Hepatocyte (in vitro differentiated cells): ENCODE results near the gene ABCD4.

Experiments
- EZH2 ChIP-seq: fragments of 200-600 bp; sonication (generic); IDR thresholded peaks from 2 replicates; pipeline ENCODE4 v1.6.1; 2016; ENCODE audit warnings: antibody characterized with exemption, mild to moderate bottlenecking, borderline replicate concordance
- EZH2phosphoT487 ChIP-seq: fragments of 200-600 bp; sonication (generic); IDR thresholded peaks from one replicate; pipeline ENCODE4 v1.6.1; 2018; ENCODE audit warnings: antibody characterized with exemption, mild to moderate bottlenecking, low read depth, moderate library complexity; ENCODE audit not compliant: unreplicated experiment, severe bottlenecking
- TF ChIP-seq, protein P1 (sequence below): fragments of 200-600 bp; sonication (generic); IDR thresholded peaks from 2 replicates; pipeline ENCODE4 v1.5.1; 2016; ENCODE audit warnings: antibody characterized with exemption, mild to moderate bottlenecking; ENCODE audit not compliant: poor library complexity

DNA sequence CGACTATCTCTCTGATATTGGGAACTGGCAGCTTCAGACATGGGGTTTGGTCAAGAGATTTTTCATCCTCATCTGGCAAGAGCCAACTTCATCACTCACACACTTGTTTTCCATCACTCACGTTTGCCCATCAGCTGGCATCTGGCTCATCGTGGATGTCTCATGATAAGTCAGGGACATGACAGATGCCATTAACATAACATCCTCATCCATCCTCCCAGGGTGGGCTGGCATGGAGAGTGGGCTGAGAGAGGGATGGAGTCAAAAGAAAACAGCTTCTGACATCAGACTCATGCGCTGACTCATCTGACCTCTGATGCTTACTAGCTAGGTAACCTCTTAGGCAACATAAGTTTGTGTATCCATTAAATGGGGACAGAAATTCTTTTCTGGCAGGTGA, 65.3 kb downstream of the ABCD4 start:
- TF ChIP-seq, protein P1, sequence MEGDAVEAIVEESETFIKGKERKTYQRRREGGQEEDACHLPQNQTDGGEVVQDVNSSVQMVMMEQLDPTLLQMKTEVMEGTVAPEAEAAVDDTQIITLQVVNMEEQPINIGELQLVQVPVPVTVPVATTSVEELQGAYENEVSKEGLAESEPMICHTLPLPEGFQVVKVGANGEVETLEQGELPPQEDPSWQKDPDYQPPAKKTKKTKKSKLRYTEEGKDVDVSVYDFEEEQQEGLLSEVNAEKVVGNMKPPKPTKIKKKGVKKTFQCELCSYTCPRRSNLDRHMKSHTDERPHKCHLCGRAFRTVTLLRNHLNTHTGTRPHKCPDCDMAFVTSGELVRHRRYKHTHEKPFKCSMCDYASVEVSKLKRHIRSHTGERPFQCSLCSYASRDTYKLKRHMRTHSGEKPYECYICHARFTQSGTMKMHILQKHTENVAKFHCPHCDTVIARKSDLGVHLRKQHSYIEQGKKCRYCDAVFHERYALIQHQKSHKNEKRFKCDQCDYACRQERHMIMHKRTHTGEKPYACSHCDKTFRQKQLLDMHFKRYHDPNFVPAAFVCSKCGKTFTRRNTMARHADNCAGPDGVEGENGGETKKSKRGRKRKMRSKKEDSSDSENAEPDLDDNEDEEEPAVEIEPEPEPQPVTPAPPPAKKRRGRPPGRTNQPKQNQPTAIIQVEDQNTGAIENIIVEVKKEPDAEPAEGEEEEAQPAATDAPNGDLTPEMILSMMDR: no peak
- TF ChIP-seq EZH2 (no peak), EZH2phosphoT487 (no peak)
